Measurements from ENCODE around the gene PHYHD1. TPM values are rescaled to one million over a fixed set of nuclear protein-coding genes. Genes with fewer than 3 reads are reported as not detected.
A peak's percentile ranks its signal among the peaks of the same experiment; 100 is the strongest.

The PHYHD1 gene
- total RNA-seq, 1 experiment from 2014 or later, result 1.6 TPM

GRCh38 chr9:128913048-128913900 is 7.5 kb upstream of the PHYHD1 start:
- TF ChIP-seq, protein P1, sequence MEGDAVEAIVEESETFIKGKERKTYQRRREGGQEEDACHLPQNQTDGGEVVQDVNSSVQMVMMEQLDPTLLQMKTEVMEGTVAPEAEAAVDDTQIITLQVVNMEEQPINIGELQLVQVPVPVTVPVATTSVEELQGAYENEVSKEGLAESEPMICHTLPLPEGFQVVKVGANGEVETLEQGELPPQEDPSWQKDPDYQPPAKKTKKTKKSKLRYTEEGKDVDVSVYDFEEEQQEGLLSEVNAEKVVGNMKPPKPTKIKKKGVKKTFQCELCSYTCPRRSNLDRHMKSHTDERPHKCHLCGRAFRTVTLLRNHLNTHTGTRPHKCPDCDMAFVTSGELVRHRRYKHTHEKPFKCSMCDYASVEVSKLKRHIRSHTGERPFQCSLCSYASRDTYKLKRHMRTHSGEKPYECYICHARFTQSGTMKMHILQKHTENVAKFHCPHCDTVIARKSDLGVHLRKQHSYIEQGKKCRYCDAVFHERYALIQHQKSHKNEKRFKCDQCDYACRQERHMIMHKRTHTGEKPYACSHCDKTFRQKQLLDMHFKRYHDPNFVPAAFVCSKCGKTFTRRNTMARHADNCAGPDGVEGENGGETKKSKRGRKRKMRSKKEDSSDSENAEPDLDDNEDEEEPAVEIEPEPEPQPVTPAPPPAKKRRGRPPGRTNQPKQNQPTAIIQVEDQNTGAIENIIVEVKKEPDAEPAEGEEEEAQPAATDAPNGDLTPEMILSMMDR (conservative IDR thresholded peaks at IDR 0.05; ENCODE audit: low read depth, low read length), result no peak
- TF ChIP-seq EZH2 (IDR thresholded peaks at IDR 0.05; ENCODE audit: low read length, unreplicated experiment) (no peak), EZH2phosphoT487 (IDR thresholded peaks at IDR 0.05; ENCODE audit: borderline replicate concordance, low read length) (no peak)
- no peak overlapping the region for H3K4me3 ChIP-seq (ENCODE audit: low read length)
- ChIA-PET POLR2A (ENCODE audit: unreplicated experiment) (interaction anchor here (0.6 kb wide), 2 partner anchors 11 to 926 kb away, joined by 3 to 4 read pairs; no protein-coding TSS in a partner anchor), CTCF (interaction anchor here (0.6 kb wide), 1 partner anchor 13 kb away, joined by 3 read pairs; no protein-coding TSS in a partner anchor)
- H3F3A ChIP-seq (ENCODE audit: low read length, unreplicated experiment), result no peaks in the 10 kb centered on the region
- intact Hi-C loops (cut with micrococcal nuclease), result no loop called here
- H3K79me2 ChIP-seq (ENCODE audit: low read length), result peaks cover 58% of the 10 kb centered on the region
- peak overlapping the region; percentile 32 for H3K4me2 ChIP-seq (ENCODE audit: low read length)
- H3K9me3 ChIP-seq (ENCODE audit: low read length), result no peaks in the 10 kb centered on the region
- no TSS peak for BruUV-seq (replicated peaks)
- H2AFZ ChIP-seq (ENCODE audit: low read length), result no peak overlapping the region
- no peaks in the 10 kb centered on the region for H4K20me1 ChIP-seq (ENCODE audit: low read length)
- DNase-seq (no peak), ATAC-seq (no peak)
- peak overlapping the region; percentile 54 for H3K9ac ChIP-seq (ENCODE audit: low read length)
- H3K9me2 ChIP-seq (replicated peaks; ENCODE audit: low read length), result no peaks in the 10 kb centered on the region
- H3K27ac ChIP-seq (ENCODE audit: low read length), result peak overlapping the region; percentile 99
- peaks cover 28% of the 10 kb centered on the region for H3K36me3 ChIP-seq (ENCODE audit: low read depth, low read length)
- peaks cover 51% of the 10 kb centered on the region for H3K4me1 ChIP-seq (ENCODE audit: insufficient read depth, low read length)
- no peaks in the 10 kb centered on the region for H3K27me3 ChIP-seq (ENCODE audit: low read length)

DNA sequence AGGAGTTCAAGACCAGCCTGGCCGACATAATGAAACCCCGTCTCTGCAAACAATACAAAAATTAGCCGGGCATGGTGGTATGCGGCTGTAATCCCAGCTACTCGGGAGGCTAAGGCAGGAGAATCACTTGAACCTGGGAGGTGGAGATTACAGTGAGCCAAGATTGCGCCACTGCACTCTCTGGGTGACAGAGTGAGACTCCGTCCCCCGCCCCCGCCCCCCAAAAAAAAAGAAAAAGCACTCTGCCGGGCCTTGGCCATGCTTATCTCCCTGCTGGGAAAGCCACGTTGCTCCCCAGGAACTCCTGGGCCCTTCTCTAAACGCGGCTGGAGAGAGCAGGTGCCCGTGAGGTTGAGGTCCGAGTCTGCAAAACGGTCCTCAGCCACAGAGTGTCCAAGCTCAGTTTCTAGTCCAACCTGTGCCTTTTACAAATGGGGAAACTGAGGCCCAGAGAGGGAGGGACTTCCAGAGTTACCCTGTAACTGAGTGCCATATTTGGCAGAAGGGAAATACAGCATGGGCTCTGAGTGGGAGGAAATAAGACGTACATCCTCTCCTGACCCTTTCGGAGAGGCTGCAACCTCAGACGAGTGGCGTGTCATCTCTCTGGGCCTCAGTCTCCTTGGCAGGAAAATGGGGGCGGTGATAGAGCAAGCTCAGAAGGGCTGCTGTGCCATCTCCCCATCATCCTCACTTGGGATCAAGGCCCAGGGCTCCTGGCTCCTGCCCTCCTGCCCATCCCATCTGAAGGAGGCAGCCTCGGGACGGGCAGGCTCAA is 6.6 kb upstream of the PHYHD1 start:
- H3F3A ChIP-seq (ENCODE audit: low read length, unreplicated experiment), result no peaks in the 10 kb centered on the region
- H3K27ac ChIP-seq (ENCODE audit: low read length), result no peak overlapping the region
- no peak for DNase-seq
- H3K4me1 ChIP-seq (ENCODE audit: insufficient read depth, low read length), result peaks cover 51% of the 10 kb centered on the region
- peaks cover 23% of the 10 kb centered on the region for H3K36me3 ChIP-seq (ENCODE audit: low read depth, low read length)
- no peaks in the 10 kb centered on the region for H3K9me3 ChIP-seq (ENCODE audit: low read length)
- H3K79me2 ChIP-seq (ENCODE audit: low read length), result peaks cover 54% of the 10 kb centered on the region
- ATAC-seq, result no peak
- ChIA-PET POLR2A (ENCODE audit: unreplicated experiment) (no interaction called here), CTCF (no interaction called here)
- H3K9ac ChIP-seq (ENCODE audit: low read length), result no peak overlapping the region
- no peaks in the 10 kb centered on the region for H4K20me1 ChIP-seq (ENCODE audit: low read length)
- no peak overlapping the region for H2AFZ ChIP-seq (ENCODE audit: low read length)
- no peak overlapping the region for H3K4me2 ChIP-seq (ENCODE audit: low read length)
- intact Hi-C loops (cut with micrococcal nuclease), result no loop called here
- H3K4me3 ChIP-seq (ENCODE audit: low read length), result no peak overlapping the region
- TF ChIP-seq, protein P1 (conservative IDR thresholded peaks at IDR 0.05; ENCODE audit: low read depth, low read length), result no peak
- TF ChIP-seq EZH2phosphoT487 (IDR thresholded peaks at IDR 0.05; ENCODE audit: borderline replicate concordance, low read length), result no peak
- TF ChIP-seq EZH2 (IDR thresholded peaks at IDR 0.05; ENCODE audit: low read length, unreplicated experiment), result no peak
- no TSS peak for BruUV-seq (replicated peaks)
- no peaks in the 10 kb centered on the region for H3K27me3 ChIP-seq (ENCODE audit: low read length)
- H3K9me2 ChIP-seq (replicated peaks; ENCODE audit: low read length), result no peaks in the 10 kb centered on the region
